SK-N-SH treated with all-trans-retinoic acid at 6 μM for 48 hours (cell line): ENCODE data around the gene AUNIP.

Source experiments
- ARNTL ChIP-seq: fragments of 450-650 bp; formaldehyde crosslinking; IDR thresholded peaks from 2 replicates; pipeline ENCODE4 v1.5.0; 2020; ENCODE audit warnings: low read depth, mild to moderate bottlenecking, moderate library complexity, borderline replicate concordance
- POU6F1 ChIP-seq: fragments of 250-450 bp; sonication (Bioruptor Pico); IDR thresholded peaks from 2 replicates; pipeline ENCODE4 v1.8.0; 2021; ENCODE audit warnings: low read depth, mild to moderate bottlenecking, moderate library complexity, borderline replicate concordance
- SNAI2 ChIP-seq: fragments of 250-450 bp; sonication (Bioruptor Pico); IDR thresholded peaks from 2 replicates; pipeline ENCODE4 v1.5.0; 2020; ENCODE audit warnings: mild to moderate bottlenecking, moderate library complexity
- ZFP3 ChIP-seq: fragments of 250-450 bp; sonication (Bioruptor Pico); IDR thresholded peaks from 2 replicates; pipeline ENCODE4 v1.5.0; 2020; ENCODE audit warnings: mild to moderate bottlenecking, moderate library complexity

DNA sequence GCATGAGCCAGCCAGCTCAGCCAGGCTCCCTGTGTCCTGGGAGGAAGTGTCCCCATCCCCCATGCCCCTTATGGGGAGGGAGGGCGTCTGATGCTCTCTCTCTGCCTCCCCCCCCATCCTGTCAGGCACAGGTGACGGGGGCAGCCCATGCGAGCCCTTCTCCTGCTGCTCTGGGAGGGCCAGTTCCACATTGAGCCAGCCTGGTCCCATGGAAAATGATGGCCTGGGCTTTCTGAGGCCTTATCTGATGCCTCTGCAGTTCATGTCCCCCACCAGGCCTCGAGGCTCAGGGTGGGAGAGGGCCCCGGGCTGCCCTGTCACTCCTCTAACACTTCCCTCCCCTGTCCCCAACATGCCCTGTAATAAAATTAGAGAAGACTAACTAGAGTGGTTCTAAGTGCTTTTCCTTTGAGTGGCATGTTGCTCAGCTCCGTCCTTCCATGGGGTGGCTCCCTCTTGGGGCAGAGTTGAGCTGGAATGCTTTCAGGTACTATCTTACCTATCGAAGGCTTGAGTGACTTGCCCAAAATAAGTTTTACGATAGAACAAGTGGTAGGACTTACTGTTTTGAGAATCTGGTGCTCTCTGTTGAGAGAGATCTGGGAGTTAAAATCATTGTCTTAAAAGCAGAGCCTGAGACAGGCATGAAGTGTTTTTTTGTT, 41.3 kb downstream of the AUNIP start:
- TF ChIP-seq ZFP3 (CRISPR knock-in tag) (no peak), SNAI2 (CRISPR knock-in tag) (no peak), POU6F1 (CRISPR knock-in tag) (no peak), ARNTL (no peak)
